K562 (cell line): ENCODE results near the gene BNC2. TPM values are rescaled to one million over a fixed set of nuclear protein-coding genes. Genes with fewer than 3 reads are reported as not detected.

ENCODE experiments used
- ATAC-seq: fragments of 200-7000 bp; cut with Tn5 transposase; 3 replicates; pipeline ENCODE4 v1.9.1; 2020; ENCODE audit warnings: moderate library complexity
- BruUV-seq: library from RNA; stranded (reverse); fragments of 400-500 nt; replicated peaks from 2 replicates; lab custom pipeline; 2021; lab: Mats Ljungman, UMichigan
- CTCF ChIA-PET: fragments of 300-600 bp; formaldehyde crosslinking; extraction: SDS; loops from one replicate; lab custom pipeline; 2021; ENCODE audit warnings: low intra/inter-chr PET ratio; lab: Yijun Ruan, JAX
- POLR2A ChIA-PET: fragments of 300-600, 350-650 bp; sonication (Branson Sonifier 250); formaldehyde crosslinking; extraction: SDS; loops from one replicate; lab custom pipeline; 2021; ENCODE audit warnings: antibody characterized with exemption, inconsistent platforms; lab: Yijun Ruan, JAX
- DNase-seq, 4 experiments: peaks; one replicate each; pipeline versions ENCODE4 v3.0.0 to v3.0.0-alpha.2; 2011 to 2018; ENCODE audit warnings: low spot score in 3 of 4, mixed read lengths in 3 of 4; ENCODE audit errors: extremely low read depth in 1 of 4
- FAIRE-seq: peaks from 2 replicates; lab custom pipeline; 2011; peaks lifted over from hg19 to GRCh38; lab: Jason Lieb, UNC
- H2AFZ ChIP-seq: 2 replicates; pipeline ENCODE4 v1.6.0; 2011; ENCODE audit warnings: low read depth, low read length, control low read depth, inconsistent platforms
- H3K27ac ChIP-seq: fragments of 200-600 bp; 3 replicates; pipeline ENCODE4 v1.8.0; 2011; ENCODE audit warnings: low read depth, mild to moderate bottlenecking, control low read depth, inconsistent platforms, low read length, moderate library complexity, mixed read lengths; ENCODE audit errors: extremely low read depth
- H3K27me3 ChIP-seq, 2 experiments: fragments of 300-600 bp in 1 of 2; 2 replicates in 1 of 2; 3 replicates in 1 of 2; pipeline versions ENCODE4 v1.6.0 to v1.8.0; 2011; ENCODE audit warnings: inconsistent platforms in 2 of 2, low read length in 2 of 2, mild to moderate bottlenecking in 1 of 2, mixed read lengths in 1 of 2, moderate library complexity in 1 of 2; ENCODE audit not compliant: control insufficient read depth in 2 of 2, insufficient read depth in 2 of 2
- H3K36me3 ChIP-seq: fragments of 300-600 bp; 3 replicates; pipeline ENCODE4 v1.8.0; 2011; ENCODE audit warnings: mild to moderate bottlenecking, low read length, inconsistent platforms; ENCODE audit not compliant: control insufficient read depth, insufficient read depth
- H3K4me1 ChIP-seq, 2 experiments: fragments of 200-600 bp in 1 of 2; replicated peaks in 1 of 2; 2 replicates in 1 of 2; 3 replicates in 1 of 2; pipeline versions ENCODE4 v1.5.1 to v1.8.0; 2011; ENCODE audit warnings: inconsistent platforms in 2 of 2, low read length in 2 of 2, mild to moderate bottlenecking in 1 of 2, mixed read lengths in 1 of 2, moderate library complexity in 1 of 2; ENCODE audit not compliant: control insufficient read depth in 2 of 2, insufficient read depth in 2 of 2
- H3K4me2 ChIP-seq: 2 replicates; pipeline ENCODE4 v1.6.1; 2011; ENCODE audit warnings: low read length, control low read depth, inconsistent platforms, mixed read lengths; ENCODE audit not compliant: insufficient read depth
- H3K4me3 ChIP-seq: fragments of 200-600 bp; sonication (generic), shearing (Covaris generic); 2 replicates; pipeline ENCODE4 v1.5.1; 2016; ENCODE audit warnings: control low read depth, inconsistent platforms
- H3K79me2 ChIP-seq: fragments of 200-600 bp; 3 replicates; pipeline ENCODE4 v1.8.0; 2011; ENCODE audit warnings: low read length, inconsistent platforms; ENCODE audit not compliant: control insufficient read depth, insufficient read depth
- H3K9ac ChIP-seq, 2 experiments: 2 replicates each; pipeline versions ENCODE4 v1.6.0 to v1.6.1; 2011; ENCODE audit warnings: low read depth in 2 of 2, low read length in 2 of 2, control low read depth in 1 of 2, inconsistent platforms in 1 of 2, mild to moderate bottlenecking in 1 of 2, mixed read lengths in 1 of 2; ENCODE audit not compliant: insufficient read depth in 1 of 2
- H3K9me1 ChIP-seq: one replicate; pipeline ENCODE4 v1.6.0; 2011; ENCODE audit warnings: inconsistent platforms, mild to moderate bottlenecking, low read length, moderate library complexity; ENCODE audit not compliant: control insufficient read depth, insufficient read depth
- H3K9me3 ChIP-seq: replicated peaks from 2 replicates; pipeline ENCODE4 v1.5.1; 2011; ENCODE audit warnings: low read depth, low read length, inconsistent platforms; ENCODE audit not compliant: control insufficient read depth, insufficient read depth
- H4K20me1 ChIP-seq: replicated peaks from 2 replicates; pipeline ENCODE4 v1.6.1; 2011; ENCODE audit warnings: low read length, inconsistent platforms, mixed read lengths; ENCODE audit not compliant: control insufficient read depth, insufficient read depth
- BACH1 ChIP-seq: fragments of 200-800 bp; sonication (Bioruptor generic); IDR thresholded peaks from 2 replicates; pipeline ENCODE4 v1.6.1; 2016; ENCODE audit warnings: missing genetic modification characterization, missing compliant biosample characterization
- BCOR ChIP-seq: fragments of 450-650 bp; IDR thresholded peaks from 2 replicates; pipeline ENCODE4 v1.6.1; 2016
- CHD1 ChIP-seq: fragments of 200-600 bp; sonication (generic); IDR thresholded peaks from one replicate; pipeline ENCODE4 v1.6.1; 2012; ENCODE audit warnings: mild to moderate bottlenecking, moderate library complexity, low read length, inconsistent platforms
- CTBP1 ChIP-seq: fragments of 450-650 bp; IDR thresholded peaks from 2 replicates; pipeline ENCODE4 v1.6.1; 2016; ENCODE audit warnings: borderline replicate concordance
- GATAD2A ChIP-seq: fragments of 450-650 bp; IDR thresholded peaks from 2 replicates; pipeline ENCODE4 v1.6.1; 2017
- POLR2G ChIP-seq: fragments of 200-400 bp; formaldehyde crosslinking; IDR thresholded peaks from 2 replicates; pipeline ENCODE4 v1.6.1; 2017; ENCODE audit warnings: low read depth, mild to moderate bottlenecking, antibody characterized with exemption, low read length, moderate library complexity
- PYGO2 ChIP-seq: fragments of 450-650 bp; IDR thresholded peaks from 2 replicates; pipeline ENCODE4 v1.6.1; 2016; ENCODE audit warnings: mild to moderate bottlenecking, missing genetic modification characterization, moderate library complexity, missing compliant biosample characterization
- SAFB ChIP-seq: fragments of 200-400 bp; formaldehyde crosslinking; IDR thresholded peaks from 2 replicates; pipeline ENCODE4 v1.6.1; 2017; ENCODE audit warnings: low read depth, low read length, borderline replicate concordance
- SNRNP70 ChIP-seq: fragments of 200-400 bp; formaldehyde crosslinking; optimal IDR thresholded peaks from 2 replicates; pipeline ENCODE3; 2017; ENCODE audit warnings: low read depth, low read length
- SREBF2 ChIP-seq: sonication (generic); formaldehyde crosslinking; IDR thresholded peaks from 2 replicates; pipeline ENCODE4 v1.4.0; 2020; ENCODE audit warnings: mild to moderate bottlenecking, missing genetic modification reagents
- TSC22D4 ChIP-seq: fragments of 450-650 bp; IDR thresholded peaks from 2 replicates; pipeline ENCODE4 v1.6.1; 2016; ENCODE audit warnings: missing genetic modification characterization, missing biosample characterization, control low read depth
- YBX1 ChIP-seq: fragments of 450-650 bp; IDR thresholded peaks from 2 replicates; pipeline ENCODE4 v1.7.1; 2016; ENCODE audit warnings: mild to moderate bottlenecking
- ZNF175 ChIP-seq: fragments of 200-800 bp; sonication (Bioruptor generic); IDR thresholded peaks from 2 replicates; pipeline ENCODE4 v1.6.1; 2016; ENCODE audit warnings: low read depth, mild to moderate bottlenecking, missing genetic modification characterization, missing compliant biosample characterization
- WGBS: fragments of 100-300 bp; shearing (Covaris generic); methylation state at CpG from one replicate; pipeline ENCODE4 v1.1.6; 2016; ENCODE audit warnings: low coverage, mixed read lengths; ENCODE audit not compliant: insufficient coverage; ENCODE audit errors: missing lambda C conversion rate; 5-methylcytosine and 5-hydroxymethylcytosine counted together
- in situ Hi-C: fragments of 300-500 bp; cut with MboI; formaldehyde crosslinking; loops from 4 replicates; pipeline ENCODE4 v1.15.0; 2018; ENCODE audit warnings: inconsistent platforms, mixed read lengths
- intact Hi-C: fragments of 100-400 bp; cut with micrococcal nuclease; formaldehyde crosslinking; loops from 2 replicates; pipeline ENCODE4 v1.14.2; 2022
- polyA plus RNA-seq, 8 experiments: library from polyadenylated mRNA; depleted of rRNA in 4 of 8; stranded (reverse) in 5 of 8; unstranded in 3 of 8; fragments of >200 nt; fragmentation: Nextera tagmentation in 2 of 8; fragmentation: Illumina TruSeq in 1 of 8; extraction: Ambion mirVana in 2 of 8; extraction: Trizol in 1 of 8; gene quantifications; 2 replicates each; pipeline versions ENCODE4 v1.2.1 to v1.2.3, GENCODE V29; 2011 to 2014; ENCODE audit warnings: inconsistent platforms in 1 of 8, missing spikeins in 1 of 8
- total RNA-seq, 7 experiments: library from RNA; depleted of rRNA in 6 of 7; stranded (reverse); fragments of >200 nt in 6 of 7; fragmentation: Illumina TruSeq in 2 of 7; extraction: Trizol in 2 of 7; gene quantifications; 2 replicates each; pipeline versions ENCODE4 v1.2.1 to v1.2.3, GENCODE V29; 2011 to 2021; ENCODE audit warnings: low replicate concordance in 1 of 7
- TF ChIP-seq, protein P1 (sequence below): fragments of 250-450 bp; sonication (Bioruptor Pico); IDR thresholded peaks from 2 replicates; pipeline ENCODE4 v1.8.0; 2021; ENCODE audit warnings: mild to moderate bottlenecking, moderate library complexity

BNC2 gene
- total and polyA plus RNA-seq, 9 of the 15 experiments (the other 6 are each of a cell fraction or from before 2014, with no cell fraction given), result not detected

DNA sequence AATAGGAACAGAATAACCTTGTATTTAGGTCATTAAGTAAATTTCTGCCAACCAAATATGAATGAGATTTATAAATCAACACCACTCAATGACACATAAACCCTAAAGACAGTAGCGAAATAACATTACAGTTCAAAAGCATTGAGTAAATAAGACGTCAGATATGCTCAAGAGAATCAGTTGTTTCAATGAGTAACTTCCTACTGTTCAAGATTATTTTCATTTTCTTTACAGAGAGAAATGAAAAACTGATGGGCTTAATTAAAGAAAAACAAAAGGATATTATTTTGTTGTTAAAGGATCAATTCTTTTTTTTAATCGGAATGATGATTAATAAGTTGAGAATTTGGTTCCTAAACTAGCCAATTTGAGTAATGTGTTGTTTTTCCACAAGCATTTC is 150.1 kb downstream of the BNC2 start:
- no peak for ATAC-seq

More for the DNA sequence above, 150.1 kb downstream of the BNC2 start:
- no peaks in the 10 kb centered on the region for H3K27me3 ChIP-seq
- ChIA-PET CTCF (no interaction called here), POLR2A (no interaction called here)
- no peaks in the 10 kb centered on the region for H3K79me2 ChIP-seq
- H3K27ac ChIP-seq, result no peak overlapping the region
- H3K4me3 ChIP-seq, result no peak overlapping the region
- FAIRE-seq (no peak), DNase-seq (no peak)
- no peak overlapping the region for H2AFZ ChIP-seq
- no peak overlapping the region for H3K9ac ChIP-seq
- no peaks in the 10 kb centered on the region for H3K9me3 ChIP-seq
- TF ChIP-seq CTBP1, result no peak
- TF ChIP-seq GATAD2A, result no peak
- no peak for TF ChIP-seq SNRNP70
- no peak for TF ChIP-seq PYGO2 (tag)
- no peak for TF ChIP-seq CHD1
- TF ChIP-seq, protein P1, sequence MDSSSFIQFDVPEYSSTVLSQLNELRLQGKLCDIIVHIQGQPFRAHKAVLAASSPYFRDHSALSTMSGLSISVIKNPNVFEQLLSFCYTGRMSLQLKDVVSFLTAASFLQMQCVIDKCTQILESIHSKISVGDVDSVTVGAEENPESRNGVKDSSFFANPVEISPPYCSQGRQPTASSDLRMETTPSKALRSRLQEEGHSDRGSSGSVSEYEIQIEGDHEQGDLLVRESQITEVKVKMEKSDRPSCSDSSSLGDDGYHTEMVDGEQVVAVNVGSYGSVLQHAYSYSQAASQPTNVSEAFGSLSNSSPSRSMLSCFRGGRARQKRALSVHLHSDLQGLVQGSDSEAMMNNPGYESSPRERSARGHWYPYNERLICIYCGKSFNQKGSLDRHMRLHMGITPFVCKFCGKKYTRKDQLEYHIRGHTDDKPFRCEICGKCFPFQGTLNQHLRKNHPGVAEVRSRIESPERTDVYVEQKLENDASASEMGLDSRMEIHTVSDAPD, result no peak
- no peak for TF ChIP-seq BCOR
- no peak for TF ChIP-seq YBX1
- TF ChIP-seq SREBF2 (CRISPR knock-in tag), result no peak
- no peak for TF ChIP-seq BACH1
- TF ChIP-seq POLR2G, result no peak
- no peak for TF ChIP-seq ZNF175
- TF ChIP-seq TSC22D4 (tag), result no peak
- TF ChIP-seq SAFB, result no peak
- in situ Hi-C loops (no loop called here), intact Hi-C loops (no loop called here)
- no peaks in the 10 kb centered on the region for H3K4me1 ChIP-seq
- no peaks in the 10 kb centered on the region for H3K9me1 ChIP-seq
- no peaks in the 10 kb centered on the region for H4K20me1 ChIP-seq
- H3K36me3 ChIP-seq, result no peaks in the 10 kb centered on the region
- no peak overlapping the region for H3K4me2 ChIP-seq
- WGBS, result 0% methylated on average over 3 of the region's 3 CpGs
- BruUV-seq, result no TSS peak
